Ascending aorta (tissue), 2 donors: ENCODE results near the gene NTS. TPM values are rescaled to one million over a fixed set of nuclear protein-coding genes. Genes with fewer than 3 reads are reported as not detected.

Source experiments
- DNase-seq, 2 donors: peaks; one replicate each; pipeline ENCODE4 v3.0.0-alpha.2; 2019; ENCODE audit warnings: low spot score in 2 of 2
- H3K27ac ChIP-seq, 2 donors: fragments of 200-600 bp; sonication (generic); one replicate each; pipeline ENCODE4 v1.5.1; 2016 to 2017; ENCODE audit warnings: mild to moderate bottlenecking in 1 of 2
- H3K27me3 ChIP-seq: fragments of 200-600 bp; sonication (generic); one replicate; pipeline ENCODE4 v1.5.1; 2017
- H3K36me3 ChIP-seq, 2 donors: fragments of 200-600 bp; sonication (generic); one replicate each; pipeline ENCODE4 v1.5.1; 2016
- H3K4me1 ChIP-seq, 2 donors: fragments of 200-600 bp; sonication (generic); one replicate each; pipeline ENCODE4 v1.5.1; 2016 to 2017; ENCODE audit warnings: mild to moderate bottlenecking in 1 of 2
- H3K4me3 ChIP-seq, 2 donors: fragments of 200-600 bp; sonication (generic); one replicate each; pipeline ENCODE4 v1.5.1; 2016 to 2017; ENCODE audit warnings: mild to moderate bottlenecking in 1 of 2
- H3K9me3 ChIP-seq, 2 donors: fragments of 200-600 bp; sonication (generic); one replicate each; pipeline ENCODE4 v1.5.1; 2016
- intact Hi-C: fragments of 100-400 bp; cut with DNase I; formaldehyde crosslinking; loops from one replicate; pipeline ENCODE4 v1.15.1; 2023
- total RNA-seq: library from RNA; depleted of rRNA; stranded (reverse); fragments of >200 nt; gene quantifications from one replicate; pipeline ENCODE4 v1.1.0, GENCODE V29; 2016
- TF ChIP-seq, protein P1 (sequence below), 3 experiments: fragments of 200-600 bp in 2 of 3; fragments of 450-650 bp in 1 of 3; sonication (generic) in 2 of 3; IDR thresholded peaks; one replicate each; pipeline ENCODE4 v1.5.1; 2016 to 2019; ENCODE audit warnings: antibody characterized with exemption in 3 of 3, mild to moderate bottlenecking in 1 of 3, moderate library complexity in 1 of 3

NTS gene
- total RNA-seq, 1 donor from 2014 or later: not detected

DNA sequence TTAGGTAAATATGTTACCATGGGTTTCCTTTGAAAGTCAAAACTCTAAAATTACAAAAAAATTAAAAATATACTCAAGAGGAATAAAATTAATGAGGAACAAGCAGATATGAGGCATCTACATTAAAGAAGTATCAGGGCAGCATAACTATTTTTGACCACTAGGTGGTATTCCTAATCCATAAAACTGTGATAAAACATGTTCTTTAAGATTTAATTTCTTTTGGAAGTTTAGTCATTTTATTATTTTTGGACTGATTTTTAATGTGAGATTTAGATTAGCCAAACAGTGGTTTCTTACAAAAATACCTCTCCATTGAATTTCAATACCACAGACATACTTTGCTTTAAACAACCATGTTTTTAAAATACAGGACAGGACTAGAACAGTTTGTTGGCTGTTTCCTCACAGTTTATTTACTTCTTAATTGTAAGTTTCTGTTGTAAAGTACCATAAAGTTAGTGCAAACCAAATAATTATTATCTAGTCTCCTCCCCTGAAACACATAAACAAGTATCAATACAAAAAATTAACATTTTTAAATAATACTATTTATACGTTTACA is 49.8 kb downstream of the NTS start:
- Histone ChIP-seq H3K4me1 (no peaks in the 10 kb centered on the region), H3K9me3 (no peaks in the 10 kb centered on the region), H3K27me3 (no peaks in the 10 kb centered on the region), H3K4me3 (no peak overlapping the region), H3K27ac (no peak overlapping the region), H3K36me3 (no peaks in the 10 kb centered on the region)
- intact Hi-C loops: loop anchor here (10.0 kb wide), 2 partner anchors 1049 to 1921 kb away; no protein-coding TSS in a partner anchor
- TF ChIP-seq, protein P1, sequence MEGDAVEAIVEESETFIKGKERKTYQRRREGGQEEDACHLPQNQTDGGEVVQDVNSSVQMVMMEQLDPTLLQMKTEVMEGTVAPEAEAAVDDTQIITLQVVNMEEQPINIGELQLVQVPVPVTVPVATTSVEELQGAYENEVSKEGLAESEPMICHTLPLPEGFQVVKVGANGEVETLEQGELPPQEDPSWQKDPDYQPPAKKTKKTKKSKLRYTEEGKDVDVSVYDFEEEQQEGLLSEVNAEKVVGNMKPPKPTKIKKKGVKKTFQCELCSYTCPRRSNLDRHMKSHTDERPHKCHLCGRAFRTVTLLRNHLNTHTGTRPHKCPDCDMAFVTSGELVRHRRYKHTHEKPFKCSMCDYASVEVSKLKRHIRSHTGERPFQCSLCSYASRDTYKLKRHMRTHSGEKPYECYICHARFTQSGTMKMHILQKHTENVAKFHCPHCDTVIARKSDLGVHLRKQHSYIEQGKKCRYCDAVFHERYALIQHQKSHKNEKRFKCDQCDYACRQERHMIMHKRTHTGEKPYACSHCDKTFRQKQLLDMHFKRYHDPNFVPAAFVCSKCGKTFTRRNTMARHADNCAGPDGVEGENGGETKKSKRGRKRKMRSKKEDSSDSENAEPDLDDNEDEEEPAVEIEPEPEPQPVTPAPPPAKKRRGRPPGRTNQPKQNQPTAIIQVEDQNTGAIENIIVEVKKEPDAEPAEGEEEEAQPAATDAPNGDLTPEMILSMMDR (IDR thresholded peaks at IDR 0.05): peak; percentile 16 to 46 (median 32)
- DNase-seq: no peak

DNA sequence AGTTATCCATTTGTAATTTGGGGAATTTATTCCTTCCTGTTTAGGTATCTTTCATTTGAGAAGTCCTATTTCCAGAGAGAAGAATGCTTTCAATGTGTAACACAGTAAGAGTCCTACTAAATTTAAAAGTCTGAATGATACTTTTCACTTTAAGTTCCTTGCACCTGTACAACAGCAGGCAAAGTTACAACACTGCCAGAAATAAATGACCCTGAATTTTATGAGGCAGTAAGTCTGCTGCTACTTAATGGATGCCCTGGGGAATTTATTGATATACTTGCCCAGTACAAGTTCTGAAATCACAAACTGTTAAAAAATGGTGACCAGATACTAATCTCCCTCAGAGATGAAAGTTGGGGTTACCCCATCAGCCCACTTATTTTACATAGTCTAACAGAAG is 53.1 kb downstream of the NTS start:
- Histone ChIP-seq H3K36me3 (no peaks in the 10 kb centered on the region), H3K4me3 (no peak overlapping the region), H3K27ac (no peak overlapping the region), H3K27me3 (no peaks in the 10 kb centered on the region), H3K9me3 (no peaks in the 10 kb centered on the region), H3K4me1 (no peaks in the 10 kb centered on the region)
- intact Hi-C loops: loop anchor here (10.0 kb wide), 2 partner anchors 1052 to 1918 kb away; no protein-coding TSS in a partner anchor
- TF ChIP-seq, protein P1 (IDR thresholded peaks at IDR 0.05): no peak
- DNase-seq: no peak

Other genes with a start within 250 kb of the NTS start
- 1.9 TPM for gene RASSF9, start 37.9 kb upstream of the NTS start, total RNA-seq